ENCODE measurements around the gene RGS17.
A peak's percentile ranks its signal among the peaks of the same experiment; 100 is the strongest.
"Not testable (repeated sequence)": the region's sequence is repeated elsewhere in the genome, so short reads cannot be mapped to it uniquely, and the experiment has no call there.

Gene RGS17

GRCh38 chr6:153135681-153136080, 4.6 kb upstream of the RGS17 start:
- TF ChIP-seq ZNF70 (CRISPR knock-in tag; IDR thresholded peaks at IDR 0.05) = no peak
- TF ChIP-seq ZNF8 (CRISPR knock-in tag; IDR thresholded peaks at IDR 0.05) = no peak
- no peak for TF ChIP-seq TOX (CRISPR knock-in tag; IDR thresholded peaks at IDR 0.05; ENCODE audit: borderline replicate concordance)
- TF ChIP-seq ZNF565 (CRISPR knock-in tag; conservative IDR thresholded peaks at IDR 0.05; ENCODE audit: low read depth) = no peak
- TF ChIP-seq CSDC2 (CRISPR knock-in tag; IDR thresholded peaks at IDR 0.05) = no peak
- TF ChIP-seq RARB (CRISPR knock-in tag; IDR thresholded peaks at IDR 0.05) = no peak
- TF ChIP-seq BACH2 (CRISPR knock-in tag; IDR thresholded peaks at IDR 0.05; ENCODE audit: borderline replicate concordance) = no peak
- no peak for TF ChIP-seq GLIS3 (CRISPR knock-in tag; IDR thresholded peaks at IDR 0.05)
- no peak for TF ChIP-seq TSHZ2 (CRISPR knock-in tag; IDR thresholded peaks at IDR 0.05)
- no peak for TF ChIP-seq OSR1 (CRISPR knock-in tag; IDR thresholded peaks at IDR 0.05)
- no peak for TF ChIP-seq ZFP3 (CRISPR knock-in tag; IDR thresholded peaks at IDR 0.05)
- TF ChIP-seq ZFP30 (CRISPR knock-in tag; IDR thresholded peaks at IDR 0.05) = no peak
- TF ChIP-seq POU6F1 (CRISPR knock-in tag; IDR thresholded peaks at IDR 0.05; ENCODE audit: borderline replicate concordance, low read depth) = no peak
- TF ChIP-seq SNAI2 (CRISPR knock-in tag; IDR thresholded peaks at IDR 0.05) = no peak
- no peak for TF ChIP-seq PPARA (CRISPR knock-in tag; IDR thresholded peaks at IDR 0.05; ENCODE audit: borderline replicate concordance)
- no peak for TF ChIP-seq ZC3H10 (CRISPR knock-in tag; IDR thresholded peaks at IDR 0.05)
- no peak for ATAC-seq

- not testable (repeated sequence) for ATAC-seq
These were observed 2.6 kb upstream of the RGS17 start for GRCh38 chr6:153133667-153134066.

GRCh38 chr6:153130515-153131036, 506 bp downstream of the RGS17 start:
- ATAC-seq = peak; percentile 61
- TF ChIP-seq RARB (CRISPR knock-in tag; IDR thresholded peaks at IDR 0.05) = no peak
- TF ChIP-seq ZNF8 (CRISPR knock-in tag; IDR thresholded peaks at IDR 0.05) = no peak
- no peak for TF ChIP-seq SNAI2 (CRISPR knock-in tag; IDR thresholded peaks at IDR 0.05)
- no peak for TF ChIP-seq ISL1 (CRISPR knock-in tag; IDR thresholded peaks at IDR 0.05)

GRCh38 chr6:153129873-153130514, 1.1 kb downstream of the RGS17 start:
- no peak for TF ChIP-seq ISL1 (CRISPR knock-in tag; IDR thresholded peaks at IDR 0.05)
- no peak for TF ChIP-seq PPARA (CRISPR knock-in tag; IDR thresholded peaks at IDR 0.05; ENCODE audit: borderline replicate concordance)
- no peak for TF ChIP-seq OSR1 (CRISPR knock-in tag; IDR thresholded peaks at IDR 0.05)
- no peak for TF ChIP-seq ZNF8 (CRISPR knock-in tag; IDR thresholded peaks at IDR 0.05)
- no peak for TF ChIP-seq TOX (CRISPR knock-in tag; IDR thresholded peaks at IDR 0.05; ENCODE audit: borderline replicate concordance)
- no peak for TF ChIP-seq TCF4 (CRISPR knock-in tag; IDR thresholded peaks at IDR 0.05; ENCODE audit: borderline replicate concordance)
- no peak for TF ChIP-seq ZC3H10 (CRISPR knock-in tag; IDR thresholded peaks at IDR 0.05)
- TF ChIP-seq RARB (CRISPR knock-in tag; IDR thresholded peaks at IDR 0.05) = no peak
- no peak for TF ChIP-seq ZNF70 (CRISPR knock-in tag; IDR thresholded peaks at IDR 0.05)
- TF ChIP-seq CSDC2 (CRISPR knock-in tag; IDR thresholded peaks at IDR 0.05) = no peak
- no peak for TF ChIP-seq BACH2 (CRISPR knock-in tag; IDR thresholded peaks at IDR 0.05; ENCODE audit: borderline replicate concordance)
- no peak for TF ChIP-seq PATZ1 (CRISPR knock-in tag; IDR thresholded peaks at IDR 0.05; ENCODE audit: borderline replicate concordance)
- TF ChIP-seq ESRRG (CRISPR knock-in tag; IDR thresholded peaks at IDR 0.05) = no peak
- TF ChIP-seq CREB5 (CRISPR knock-in tag; IDR thresholded peaks at IDR 0.05; ENCODE audit: low read depth) = no peak
- no peak for TF ChIP-seq ZFP3 (CRISPR knock-in tag; IDR thresholded peaks at IDR 0.05)
- TF ChIP-seq GLIS3 (CRISPR knock-in tag; IDR thresholded peaks at IDR 0.05) = no peak
- TF ChIP-seq SNAI2 (CRISPR knock-in tag; IDR thresholded peaks at IDR 0.05) = no peak
- ATAC-seq = peak; percentile 74

All from SK-N-SH treated with all-trans-retinoic acid at 6 μM for 48 hours (cell line).